GM12878 (cell line): Measurements from ENCODE around the gene CLIP2. TPM values are rescaled to one million over a fixed set of nuclear protein-coding genes. Genes with fewer than 3 reads are reported as not detected.
A peak's percentile ranks its signal among the peaks of the same experiment; 100 is the strongest.

Source experiments
- ATAC-seq: fragments of 200-7000 bp; cut with Tn5 transposase; 3 replicates; pipeline ENCODE4 v1.9.1; 2020; ENCODE audit warnings: mild to moderate bottlenecking, moderate library complexity
- BruUV-seq: library from RNA; stranded (reverse); fragments of 400-500 nt; replicated peaks from 2 replicates; lab custom pipeline; 2021; lab: Mats Ljungman, UMichigan
- CTCF ChIA-PET: fragments of 300-600 bp; sonication (Branson Sonifier 250); formaldehyde crosslinking; extraction: SDS; loops from one replicate; lab custom pipeline; 2021; ENCODE audit warnings: inconsistent platforms; lab: Yijun Ruan, JAX
- POLR2A ChIA-PET: fragments of 350-600 bp; formaldehyde crosslinking; extraction: SDS; loops from one replicate; lab custom pipeline; 2021; ENCODE audit warnings: inconsistent platforms; lab: Charles Lee
- RAD21 ChIA-PET: fragments of 300-600 bp; sonication (Branson Sonifier 250); formaldehyde crosslinking; loops from one replicate; lab custom pipeline; 2023; ENCODE audit warnings: antibody characterized with exemption; ENCODE audit not compliant: unreplicated experiment; lab: Charles Lee
- SMC1A ChIA-PET: fragments of 300-600 bp; sonication (Branson Sonifier 250); formaldehyde crosslinking; loops from one replicate; lab custom pipeline; 2023; ENCODE audit not compliant: unreplicated experiment, uncharacterized antibody; lab: Charles Lee
- DNase-seq: peaks from one replicate; pipeline ENCODE4 v3.0.0-alpha.2; 2011; ENCODE audit warnings: low read depth, low spot score
- FAIRE-seq: peaks from 3 replicates; lab custom pipeline; 2011; peaks lifted over from hg19 to GRCh38; lab: Jason Lieb, UNC
- H2AFZ ChIP-seq: 2 replicates; pipeline ENCODE4 v1.6.0; 2011; ENCODE audit warnings: low read depth, low read length, control low read depth; ENCODE audit not compliant: control insufficient read depth
- H3K27ac ChIP-seq: 2 replicates; pipeline ENCODE4 v1.5.1; 2011; ENCODE audit warnings: control low read depth; ENCODE audit not compliant: control insufficient read depth, insufficient read depth
- H3K27me3 ChIP-seq, 2 experiments: replicated peaks in 1 of 2; 2 replicates each; pipeline versions ENCODE4 v1.6.0 to v1.6.1; 2011; ENCODE audit warnings: low read length in 1 of 2; ENCODE audit not compliant: control insufficient read depth in 2 of 2, insufficient read depth in 2 of 2
- H3K36me3 ChIP-seq, 2 experiments: 2 replicates each; pipeline ENCODE4 v1.5.1; 2011; ENCODE audit warnings: low read length in 1 of 2; ENCODE audit not compliant: control insufficient read depth in 2 of 2, insufficient read depth in 2 of 2
- H3K4me1 ChIP-seq: 2 replicates; pipeline ENCODE4 v1.6.1; 2011; ENCODE audit warnings: mild to moderate bottlenecking, low read length, moderate library complexity, mixed read lengths; ENCODE audit not compliant: control insufficient read depth, insufficient read depth
- H3K4me2 ChIP-seq: 2 replicates; pipeline ENCODE4 v1.6.0; 2011; ENCODE audit warnings: control low read depth; ENCODE audit not compliant: control insufficient read depth, insufficient read depth
- H3K4me3 ChIP-seq: fragments of 200-600 bp; sonication (generic); 2 replicates; pipeline ENCODE4 v1.5.1; 2016
- H3K79me2 ChIP-seq: 2 replicates; pipeline ENCODE4 v1.6.0; 2011; ENCODE audit warnings: low read length; ENCODE audit not compliant: control insufficient read depth, insufficient read depth
- H3K9ac ChIP-seq: 2 replicates; pipeline ENCODE4 v1.8.0; 2011; ENCODE audit warnings: low read length, control low read depth, mixed read lengths; ENCODE audit not compliant: control insufficient read depth, insufficient read depth
- H3K9me3 ChIP-seq: replicated peaks from 3 replicates; pipeline ENCODE4 v1.5.1; 2011; ENCODE audit warnings: mild to moderate bottlenecking, low read length; ENCODE audit not compliant: control insufficient read depth, insufficient read depth
- H4K20me1 ChIP-seq: 2 replicates; pipeline ENCODE4 v1.6.0; 2011; ENCODE audit not compliant: control insufficient read depth, insufficient read depth
- SIN3A ChIP-seq: IDR thresholded peaks from 2 replicates; pipeline ENCODE4 v1.6.1; 2012; ENCODE audit warnings: low read depth, low read length, improper control_type of control experiment
- WGBS: methylation state at CpG from one replicate; pipeline ENCODE4 v1.1.6; 2016; ENCODE audit warnings: low lambda C conversion rate; ENCODE audit not compliant: insufficient replicate concordance, insufficient coverage; ENCODE audit errors: missing lambda C conversion rate; 5-methylcytosine and 5-hydroxymethylcytosine counted together
- in situ Hi-C: fragments of 300-500 bp; cut with MboI; formaldehyde crosslinking; loops from 9 replicates; pipeline ENCODE4 v1.14.3; 2018; ENCODE audit warnings: mixed read lengths
- intact Hi-C: fragments of 100-400 bp; cut with micrococcal nuclease; formaldehyde crosslinking; loops from one replicate; pipeline ENCODE4 v1.14.2; 2022; ENCODE audit not compliant: unreplicated experiment
- polyA plus RNA-seq, 11 experiments: library from polyadenylated mRNA; depleted of rRNA in 4 of 11; unstranded in 6 of 11; stranded (reverse) in 5 of 11; fragments of >200 nt; fragmentation: Nextera tagmentation in 4 of 11; fragmentation: Illumina TruSeq in 1 of 11; extraction: Ambion mirVana in 4 of 11; extraction: Trizol in 1 of 11; gene quantifications; 1 replicate in 1 of 11; 2 replicates in 10 of 11; pipeline versions ENCODE4 v1.2.1 to v1.2.3, GENCODE V29; 2011 to 2016; ENCODE audit warnings: inconsistent platforms in 2 of 11, missing spikeins in 2 of 11, low read depth in 1 of 11
- total RNA-seq, 4 experiments: library from RNA; depleted of rRNA in 3 of 4; stranded (reverse); fragments of >200 nt in 3 of 4; fragmentation: Illumina TruSeq in 1 of 4; extraction: Trizol in 1 of 4; gene quantifications; 2 replicates each; pipeline versions ENCODE4 v1.2.1 to v1.2.3, GENCODE V29; 2013 to 2021
- TF ChIP-seq, protein P1 (sequence below): fragments of 450-650 bp; IDR thresholded peaks from 2 replicates; pipeline ENCODE4 v1.6.1; 2018; ENCODE audit warnings: mild to moderate bottlenecking, low read depth, moderate library complexity; ENCODE audit not compliant: partially characterized antibody

The CLIP2 gene
- total and polyA plus RNA-seq, 10 of the 15 experiments (the other 5 are each of a cell fraction or from before 2014, with no cell fraction given) = 0.26 to 56.3 (median 21.0) TPM

DNA sequence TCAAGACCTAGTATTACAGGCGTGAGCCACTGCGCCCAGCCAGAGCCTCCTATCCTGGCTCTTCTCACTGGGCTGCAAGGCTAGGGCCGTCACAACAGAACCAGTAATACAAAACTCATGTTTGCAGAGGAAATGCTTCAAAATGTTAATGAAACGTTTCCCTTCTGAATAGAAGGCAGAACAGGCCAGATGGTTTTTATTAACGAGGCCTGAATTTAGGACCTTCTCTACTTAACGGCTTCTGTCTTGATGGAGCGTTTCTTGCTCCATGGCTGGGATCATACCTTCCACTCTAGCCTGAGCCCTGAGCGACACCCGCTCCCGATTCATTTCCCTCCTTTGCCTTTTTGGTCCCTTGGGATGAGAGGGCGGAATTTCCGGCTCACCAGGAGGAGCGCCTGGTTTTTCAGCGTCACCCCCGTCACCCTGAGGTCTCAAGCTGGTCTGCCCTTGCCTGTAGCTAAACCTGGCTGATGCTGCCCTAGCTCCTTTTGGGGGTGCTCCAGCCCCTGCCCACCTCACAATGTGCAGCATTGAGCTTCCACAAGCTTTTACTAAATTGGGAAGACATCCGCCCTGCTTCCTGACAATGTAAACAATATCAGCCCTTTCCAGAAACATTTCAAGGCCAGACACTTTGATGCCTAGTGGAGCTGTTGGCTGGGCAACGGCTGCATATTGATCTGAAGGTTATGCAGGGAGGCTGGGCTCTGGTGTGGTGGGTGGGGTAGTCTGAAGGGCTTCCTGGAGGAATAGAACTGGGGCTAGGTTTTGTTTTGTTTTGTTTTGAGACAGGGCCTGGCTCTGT, 5.2 kb downstream of the CLIP2 start:
- ChIA-PET SMC1A (interaction anchor here (0.8 to 1.1 kb wide), 3 partner anchors 10 to 91 kb away, joined by 3 to 4 read pairs (median 3); no protein-coding TSS in a partner anchor), CTCF (interaction anchor here (0.5 to 9.2 kb wide), 7 partner anchors 10 to 107 kb away, joined by 3 to 93 read pairs (median 3); partner anchors contain the start of gene LAT2), RAD21 (interaction anchor here (1.0 to 1.6 kb wide), 2 partner anchors 13 to 106 kb away, joined by 4 to 5 read pairs; no protein-coding TSS in a partner anchor), POLR2A (interaction anchor here (0.7 to 2.3 kb wide), 4 partner anchors 21 to 84 kb away, joined by 3 to 18 read pairs (median 4); partner anchors contain the start of gene LAT2)
- H3K9ac ChIP-seq = no peak overlapping the region
- in situ Hi-C loops (no loop called here), intact Hi-C loops (no loop called here)
- peaks cover 0 to 7% of the 10 kb centered on the region in 2 experiments; a peak in 2 of 4 replicates for H3K36me3 ChIP-seq
- TF ChIP-seq, protein P1, sequence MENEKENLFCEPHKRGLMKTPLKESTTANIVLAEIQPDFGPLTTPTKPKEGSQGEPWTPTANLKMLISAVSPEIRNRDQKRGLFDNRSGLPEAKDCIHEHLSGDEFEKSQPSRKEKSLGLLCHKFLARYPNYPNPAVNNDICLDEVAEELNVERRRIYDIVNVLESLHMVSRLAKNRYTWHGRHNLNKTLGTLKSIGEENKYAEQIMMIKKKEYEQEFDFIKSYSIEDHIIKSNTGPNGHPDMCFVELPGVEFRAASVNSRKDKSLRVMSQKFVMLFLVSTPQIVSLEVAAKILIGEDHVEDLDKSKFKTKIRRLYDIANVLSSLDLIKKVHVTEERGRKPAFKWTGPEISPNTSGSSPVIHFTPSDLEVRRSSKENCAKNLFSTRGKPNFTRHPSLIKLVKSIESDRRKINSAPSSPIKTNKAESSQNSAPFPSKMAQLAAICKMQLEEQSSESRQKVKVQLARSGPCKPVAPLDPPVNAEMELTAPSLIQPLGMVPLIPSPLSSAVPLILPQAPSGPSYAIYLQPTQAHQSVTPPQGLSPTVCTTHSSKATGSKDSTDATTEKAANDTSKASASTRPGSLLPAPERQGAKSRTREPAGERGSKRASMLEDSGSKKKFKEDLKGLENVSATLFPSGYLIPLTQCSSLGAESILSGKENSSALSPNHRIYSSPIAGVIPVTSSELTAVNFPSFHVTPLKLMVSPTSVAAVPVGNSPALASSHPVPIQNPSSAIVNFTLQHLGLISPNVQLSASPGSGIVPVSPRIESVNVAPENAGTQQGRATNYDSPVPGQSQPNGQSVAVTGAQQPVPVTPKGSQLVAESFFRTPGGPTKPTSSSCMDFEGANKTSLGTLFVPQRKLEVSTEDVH = no peak
- TF ChIP-seq SIN3A = no peak
- H3K4me2 ChIP-seq = 0 out of 2 replicates have a peak overlapping the region, but pooled peaks have one; percentile 38
- no peaks in the 10 kb centered on the region for H3K27me3 ChIP-seq
- no peaks in the 10 kb centered on the region; the same call in 2 of the 3 replicates for H3K9me3 ChIP-seq
- 64% methylated on average over 17 of the region's 17 CpGs for WGBS
- peaks cover 23% of the 10 kb centered on the region for H3K4me1 ChIP-seq
- ATAC-seq (no peak), FAIRE-seq (no peak), DNase-seq (no peak)
- no TSS peak for BruUV-seq
- no peak overlapping the region for H2AFZ ChIP-seq
- peaks cover 3% of the 10 kb centered on the region; the same call in 1 of the 2 replicates for H4K20me1 ChIP-seq
- peak overlapping the region; percentile 97; the same call in 1 of the 2 replicates for H3K4me3 ChIP-seq
- H3K79me2 ChIP-seq = peaks cover 87% of the 10 kb centered on the region
- H3K27ac ChIP-seq = no peak overlapping the region; the same call in 1 of the 2 replicates
